ENCODE results near the gene NT5C. TPM values are rescaled to one million over a fixed set of nuclear protein-coding genes. Genes with fewer than 3 reads are reported as not detected.

NT5C gene
- 56.7 and 60.6 TPM in 2 replicates for total RNA-seq

GRCh38 chr17:75131278-75132017, at the start of gene NT5C:
Gene NT5C, minus strand, starts transcription at chr17:75131742. Its CDS starts 35 bp downstream, at chr17:75131707.

DNA sequence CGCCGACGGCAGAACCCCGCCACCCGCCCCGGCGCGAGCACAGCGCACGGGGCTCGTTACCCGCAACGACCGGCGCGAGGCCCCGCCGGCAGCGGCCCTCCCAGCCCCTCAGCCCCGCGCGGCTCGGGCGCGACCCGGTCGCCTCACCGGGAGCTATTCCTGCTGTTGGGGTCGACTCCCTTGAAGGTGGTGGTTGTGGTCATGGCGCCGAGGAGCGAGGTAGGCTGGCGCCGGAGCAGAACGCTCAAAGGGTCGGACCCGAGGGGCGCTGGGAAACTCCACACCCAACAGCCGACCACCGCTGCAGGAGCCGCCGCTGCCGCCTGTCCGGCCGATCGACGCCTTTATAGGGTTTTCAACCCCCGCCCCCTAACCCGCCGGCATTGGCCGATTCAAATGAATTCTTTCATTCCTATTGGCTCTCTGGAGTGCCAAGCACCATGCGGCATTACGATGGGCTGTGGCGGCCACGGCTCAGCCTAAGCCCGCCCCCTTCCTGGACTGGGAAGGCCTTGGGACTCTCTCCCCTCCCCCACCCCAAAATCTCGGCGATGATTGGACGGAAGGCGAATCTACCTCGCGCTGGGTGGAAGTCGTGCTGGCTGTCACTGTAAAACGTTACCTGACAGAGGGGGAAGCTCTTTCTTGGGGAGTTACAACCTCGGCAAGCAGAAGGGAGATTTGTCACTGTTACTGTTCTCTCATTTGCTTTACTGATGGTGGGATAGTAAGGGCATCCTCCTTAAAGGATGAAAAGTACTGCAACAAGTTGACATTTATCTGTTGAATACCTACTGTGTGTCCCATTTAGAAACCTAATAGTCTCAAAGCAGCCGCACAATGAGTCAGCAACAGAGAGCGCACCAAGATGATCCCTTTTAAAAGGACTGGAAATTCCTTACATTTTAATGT, 22.9 kb upstream of the NT5C start, which contains the start of gene JPT1:
Gene JPT1, minus strand, starts transcription at position 318 of the 912 bp plus-strand sequence. Its CDS starts 115 bp downstream, at position 203.

GRCh38 chr17:75109407-75110233, 21.9 kb downstream of the NT5C start, which contains the start of gene ARMC7:
Gene ARMC7, plus strand, starts transcription at chr17:75109969. Its CDS starts 320 bp downstream, at chr17:75110289.

DNA sequence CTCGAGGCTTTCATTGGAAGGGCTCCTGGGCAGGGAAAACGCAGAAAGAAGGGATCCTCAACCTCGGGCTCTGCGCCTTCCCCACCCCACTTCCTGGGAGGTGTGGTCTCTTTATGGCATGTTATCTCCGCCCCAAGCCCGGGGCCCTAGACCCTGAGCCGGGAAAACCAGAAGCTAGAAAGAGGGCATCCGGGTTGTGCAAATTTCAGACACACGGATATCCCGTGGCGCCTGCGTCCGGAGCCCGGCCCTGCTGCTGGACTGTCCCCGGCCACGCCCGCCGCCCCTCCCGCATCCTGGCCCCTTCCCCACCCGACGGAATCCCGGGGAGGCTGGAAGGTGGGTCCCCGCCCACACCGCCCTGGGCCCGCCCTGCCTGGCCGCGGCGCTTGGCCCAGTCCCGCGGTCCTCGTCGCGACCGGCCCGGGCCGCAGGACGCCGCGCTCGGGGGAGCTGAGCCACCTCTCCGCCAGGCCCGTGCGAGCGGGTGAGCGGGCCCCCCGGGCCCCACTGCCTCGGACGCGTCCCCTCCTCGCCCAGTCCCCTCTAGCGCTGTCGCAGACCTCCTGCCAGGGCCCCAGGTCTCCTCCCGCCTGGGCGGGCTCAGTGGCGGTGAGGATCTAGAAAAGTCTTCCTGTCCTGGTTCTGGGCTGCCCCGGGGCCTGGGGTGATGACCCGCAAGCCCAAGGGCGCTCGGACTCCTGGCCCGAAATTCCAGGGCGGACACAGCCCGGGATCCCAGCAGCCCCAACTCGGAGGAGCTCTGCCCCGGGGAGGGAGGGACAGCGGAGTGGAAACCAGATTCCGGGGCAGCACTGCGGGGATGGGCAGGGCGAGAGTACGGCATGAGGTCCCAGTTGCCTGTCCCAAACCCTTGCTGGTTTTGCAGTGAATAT, 43.7 kb downstream of the NT5C start, which contains the start of gene SLC16A5:
Gene SLC16A5, plus strand, starts transcription at position 397 of the 896 bp plus-strand sequence. CDS start 5,683 bp downstream, outside the sequence.

Small RNAs within 50 kb of the gene (small RNA-seq; reads per million reads assigned to genes)
- gene RF00019: not detected

Other genes starting within 250 kb of the NT5C start
- gene FADS6, start 238.1 kb downstream of the NT5C start, total RNA-seq: not detected in 2 replicates
- gene USH1G, start 208.5 kb downstream of the NT5C start, total RNA-seq: not detected in 2 replicates
- not detected in 2 replicates for gene OTOP2, start 207.5 kb downstream of the NT5C start, total RNA-seq
- not detected in 2 replicates for gene OTOP3, start 195.8 kb downstream of the NT5C start, total RNA-seq
- gene HID1, start 159.0 kb downstream of the NT5C start, total RNA-seq: not detected in 2 replicates
- 15.1 and 15.8 TPM in 2 replicates for gene CDR2L, start 144.1 kb downstream of the NT5C start, total RNA-seq
- gene MRPL58, start 119.1 kb downstream of the NT5C start, total RNA-seq: 28.9 and 33.8 TPM in 2 replicates
- gene ATP5PD, start 84.8 kb downstream of the NT5C start, total RNA-seq: 234 and 356 TPM in 2 replicates
- gene KCTD2, start 84.5 kb downstream of the NT5C start, total RNA-seq: 14.0 and 16.0 TPM in 2 replicates
- 6.8 and 8.1 TPM in 2 replicates for gene SLC16A5, start 43.8 kb downstream of the NT5C start, total RNA-seq
- gene ARMC7, start 21.8 kb downstream of the NT5C start, total RNA-seq: 2.9 and 3.7 TPM in 2 replicates
- 139 and 140 TPM in 2 replicates for gene JPT1, start 22.8 kb upstream of the NT5C start, total RNA-seq
- 90.4 and 105 TPM in 2 replicates for gene SUMO2, start 51.2 kb upstream of the NT5C start, total RNA-seq
- 37.1 and 49.5 TPM in 2 replicates for gene NUP85, start 73.9 kb upstream of the NT5C start, total RNA-seq
- gene GGA3, start 129.9 kb upstream of the NT5C start, total RNA-seq: 13.7 and 18.7 TPM in 2 replicates
- 48.5 and 55.5 TPM in 2 replicates for gene MRPS7, start 130.1 kb upstream of the NT5C start, total RNA-seq
- gene MIF4GD, start 139.5 kb upstream of the NT5C start, total RNA-seq: 3.3 and 4.7 TPM in 2 replicates
- gene SLC25A19, start 157.7 kb upstream of the NT5C start, total RNA-seq: 7.0 and 20.7 TPM in 2 replicates